GM20431 (cell line): ENCODE data around the gene DHCR7.
"Not testable (repeated sequence)": the region's sequence is repeated elsewhere in the genome, so short reads cannot be mapped to it uniquely, and the experiment has no call there.

Experiments used
- in situ Hi-C: fragments of 300-500 bp; cut with MseI, MboI; formaldehyde crosslinking; loops from one replicate; pipeline ENCODE4 v1.15.0; 2020; ENCODE audit warnings: low sequenced_read_pairs; ENCODE audit not compliant: unreplicated experiment

DHCR7 gene

DNA sequence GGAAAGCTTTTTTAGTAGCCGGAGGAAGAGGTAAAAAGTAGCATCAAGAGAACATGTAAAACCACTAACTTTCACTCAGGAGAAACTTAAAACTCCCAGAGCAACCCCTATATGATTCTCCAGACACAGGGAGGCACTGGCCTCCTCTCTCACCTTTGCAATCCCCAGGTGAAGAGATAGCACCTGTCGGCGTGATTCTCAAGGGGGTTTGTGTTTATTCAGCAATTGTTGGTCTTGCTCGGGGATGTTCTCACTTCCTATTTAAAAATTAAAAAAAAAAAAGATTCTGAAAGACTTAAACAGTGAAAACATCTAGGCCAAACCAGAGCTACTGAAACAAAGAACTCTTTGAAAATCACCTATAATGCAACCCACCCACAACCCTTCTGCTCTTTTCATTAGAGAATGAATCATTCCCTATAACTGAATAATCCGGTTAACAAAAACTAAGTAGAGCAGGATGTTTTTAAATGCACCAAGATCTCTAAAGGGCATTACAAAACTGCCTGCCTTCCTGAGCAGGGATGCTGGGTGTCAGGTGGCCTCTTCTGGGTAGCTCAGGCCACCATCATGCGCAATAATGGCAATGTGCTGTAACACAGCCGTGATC lies 24.9 kb downstream of the DHCR7 start:
- in situ Hi-C loops = no loop called here

DNA sequence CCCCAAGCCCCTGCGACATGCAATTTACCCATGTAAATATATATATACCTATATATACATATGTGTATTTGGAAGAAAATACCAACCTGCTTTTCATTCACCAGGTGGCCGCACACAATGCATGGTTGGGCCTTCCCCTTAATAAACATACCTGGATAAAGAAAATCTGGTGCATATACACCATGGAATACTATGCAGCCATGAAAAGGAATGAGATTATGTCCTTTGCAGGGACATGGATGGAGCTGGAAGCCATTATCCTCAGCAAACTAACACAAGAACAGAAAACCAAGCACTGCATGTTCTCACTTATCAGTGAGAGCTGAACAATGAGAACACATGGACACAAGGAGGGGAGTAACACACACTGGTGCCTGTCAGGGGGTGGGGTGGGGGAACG lies 25.9 kb downstream of the DHCR7 start:
- in situ Hi-C loops = not testable (repeated sequence)

DNA sequence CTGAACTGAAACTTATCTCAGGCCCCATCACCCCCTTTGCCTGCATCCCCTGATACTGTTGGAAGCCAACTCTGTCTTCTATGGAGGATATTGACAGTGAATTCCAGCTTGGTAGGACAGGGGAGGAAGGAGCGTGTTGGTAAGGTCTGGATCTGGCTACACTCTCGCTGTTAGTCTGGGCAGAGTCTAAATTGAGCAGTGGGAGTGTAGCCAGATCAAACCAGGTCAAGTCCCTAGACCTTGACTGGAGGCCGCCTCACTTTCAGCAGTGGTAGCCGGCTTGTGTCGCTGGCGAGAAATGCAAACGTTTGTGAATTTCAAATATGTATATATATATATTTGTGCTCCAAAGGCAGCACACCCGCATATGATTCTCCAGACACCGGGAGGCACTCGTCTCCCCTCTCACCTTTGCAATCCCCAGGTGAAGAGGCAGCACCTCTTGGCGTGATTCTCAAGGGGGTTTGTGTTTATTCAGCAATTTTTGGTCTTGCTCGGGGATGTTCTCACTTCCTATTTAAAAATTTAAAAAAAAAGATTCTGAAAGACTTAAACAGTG lies 26.7 kb downstream of the DHCR7 start:
- in situ Hi-C loops = no loop called here

DNA sequence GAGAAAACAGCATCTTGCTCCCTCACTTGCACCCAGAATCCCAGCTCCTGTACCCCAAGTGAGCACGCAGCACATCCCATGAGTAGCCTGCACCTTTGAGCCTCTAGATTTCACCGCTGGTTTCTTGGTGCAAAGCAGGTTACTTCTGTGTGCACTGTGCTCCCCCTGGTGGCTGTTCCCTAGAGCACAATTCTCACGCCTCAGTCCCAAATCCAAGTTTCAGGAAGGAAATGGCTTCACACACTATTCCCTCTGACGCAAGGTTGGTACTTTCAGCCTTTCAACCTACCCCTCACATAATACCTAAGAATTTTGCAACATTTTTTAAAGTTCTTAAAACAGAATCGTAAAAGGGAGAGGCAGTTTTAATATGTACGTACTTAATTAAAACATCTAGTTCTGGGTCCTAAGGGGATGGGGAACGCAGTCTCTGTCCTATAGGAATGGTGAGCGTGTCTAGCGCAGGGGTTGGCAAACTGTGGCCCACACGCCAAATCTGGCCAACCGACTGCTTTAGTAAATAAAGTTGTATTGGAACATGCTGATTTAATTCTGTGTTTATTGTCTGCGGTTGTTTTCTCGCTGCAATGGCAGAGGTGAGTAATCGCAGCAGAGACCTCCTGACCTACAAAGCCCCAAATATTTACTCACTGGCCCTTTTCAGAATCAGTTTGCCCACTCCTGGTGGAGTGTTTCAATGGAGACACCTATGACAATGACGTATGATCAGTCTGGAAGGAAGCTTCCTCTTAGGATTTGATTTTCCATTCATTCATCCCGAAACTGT lies 27.5 kb downstream of the DHCR7 start:
- in situ Hi-C loops = no loop called here

DNA sequence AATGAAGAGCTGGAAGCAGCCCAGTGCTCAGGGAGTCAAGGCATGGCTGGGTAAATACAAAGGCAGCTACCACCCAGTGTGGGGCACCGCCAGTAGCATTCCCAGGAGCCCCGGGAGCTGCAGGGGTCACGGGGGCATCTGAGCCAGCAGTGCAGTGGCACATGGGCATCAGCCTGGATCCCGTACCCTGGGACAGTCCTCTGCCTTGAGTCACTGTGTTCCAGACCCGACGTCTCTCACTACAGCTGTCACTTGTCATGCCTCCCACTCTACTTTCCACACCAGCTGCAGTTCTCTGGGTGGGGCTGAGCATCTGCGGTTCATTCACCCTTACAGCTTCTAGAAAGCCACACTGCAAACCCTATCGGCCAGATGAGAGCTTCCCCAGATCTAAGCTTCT lies 29.6 kb downstream of the DHCR7 start:
- in situ Hi-C loops = no loop called here

DNA sequence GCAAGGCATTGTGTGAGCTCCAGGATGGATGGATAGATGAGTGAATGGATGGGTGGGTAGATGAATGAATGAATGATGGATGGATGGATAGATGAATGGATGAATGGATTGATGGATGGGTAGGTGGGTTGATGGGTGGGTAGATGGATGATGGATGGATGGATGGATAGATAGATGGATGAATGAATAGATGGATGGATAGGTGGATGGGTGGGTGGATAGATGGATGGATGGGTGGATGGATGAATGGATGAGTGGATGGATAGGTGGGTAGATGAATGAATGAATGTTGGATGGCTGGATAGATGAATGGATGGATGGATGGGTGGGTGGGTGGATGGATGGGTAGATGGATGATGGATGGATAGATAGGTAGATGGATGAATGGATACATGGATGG lies 33.5 kb downstream of the DHCR7 start:
- in situ Hi-C loops = no loop called here

DNA sequence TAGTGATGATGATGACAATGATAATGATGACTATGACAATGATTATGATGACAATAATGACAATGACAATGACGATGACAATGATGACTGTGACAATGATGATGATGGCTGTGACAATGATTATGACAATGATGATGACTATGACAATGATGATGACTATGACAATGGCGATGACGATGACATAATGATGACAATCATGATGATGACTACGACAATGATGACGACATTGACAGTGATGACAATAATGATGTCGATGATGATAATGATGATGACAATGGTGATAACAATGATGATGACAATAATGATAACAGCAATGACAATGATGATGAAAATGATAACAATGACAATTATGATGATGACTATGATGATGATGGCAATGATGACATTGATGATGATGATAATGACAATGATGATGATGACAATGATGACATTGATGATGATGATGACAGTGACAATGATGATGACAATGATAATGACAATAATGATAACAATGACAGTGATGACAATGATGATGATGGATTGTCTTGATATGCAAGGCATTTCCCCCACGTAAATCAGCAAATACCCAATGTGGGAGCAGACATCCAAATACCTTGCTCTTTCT lies 37.7 kb downstream of the DHCR7 start:
- in situ Hi-C loops = no loop called here

DNA sequence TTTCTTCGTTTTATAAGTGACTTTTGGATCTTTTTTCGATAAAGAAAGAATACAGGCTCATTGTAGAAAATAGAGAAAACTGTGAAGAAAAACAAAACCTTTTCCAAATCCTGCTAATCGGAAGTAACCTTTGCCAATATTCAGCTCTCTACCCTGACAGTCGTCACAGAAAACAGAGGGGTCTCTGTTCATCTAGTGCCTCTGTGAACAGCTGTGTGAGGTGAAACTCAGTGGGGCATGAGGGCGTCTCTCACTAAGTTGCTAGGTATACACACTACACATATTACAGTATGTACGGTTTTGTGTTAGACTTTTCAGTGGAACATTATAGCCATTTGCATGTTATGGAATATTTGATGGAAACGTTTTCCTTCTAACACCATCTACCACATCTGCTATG lies 39.4 kb downstream of the DHCR7 start:
- in situ Hi-C loops = no loop called here

DNA sequence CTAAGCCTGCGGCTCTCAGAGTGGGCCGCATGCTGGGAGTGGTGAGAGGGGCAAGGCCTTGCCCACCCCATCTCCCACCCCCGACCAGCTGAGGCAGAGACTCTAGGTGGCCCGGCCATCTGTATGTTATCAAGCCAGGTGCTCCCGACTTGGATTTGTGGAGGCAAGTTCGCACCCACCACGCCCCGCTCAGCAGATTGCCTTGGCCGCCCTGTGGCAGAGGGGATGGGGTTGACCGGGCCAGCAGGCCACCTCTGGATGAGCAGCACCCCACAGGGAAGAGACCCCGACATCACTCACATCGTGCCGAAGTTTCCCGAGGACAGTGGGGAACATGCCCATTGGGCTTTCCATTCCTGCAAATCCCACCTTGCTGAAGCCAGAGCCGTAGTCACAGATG lies 40.8 kb downstream of the DHCR7 start:
- in situ Hi-C loops = no loop called here

DNA sequence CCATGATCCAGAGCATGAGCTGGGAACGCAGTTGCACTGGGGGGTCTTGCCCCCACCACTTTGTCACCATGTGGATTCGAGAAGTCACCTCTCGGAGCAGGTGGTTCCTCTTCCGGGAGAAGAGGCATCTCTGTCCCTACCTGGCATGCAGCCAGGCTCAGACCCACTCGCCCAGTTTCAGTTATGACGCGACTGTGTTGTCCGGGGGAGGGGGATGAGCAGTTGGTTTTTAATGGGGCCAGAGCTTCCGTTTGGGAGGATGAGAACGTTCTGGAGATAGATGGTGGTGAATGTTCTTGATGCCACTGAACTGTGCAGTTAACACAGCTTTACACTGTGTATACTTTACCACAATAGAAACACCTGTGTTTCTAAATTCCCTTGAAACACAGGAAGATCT lies 41.5 kb downstream of the DHCR7 start:
- in situ Hi-C loops = no loop called here

DNA sequence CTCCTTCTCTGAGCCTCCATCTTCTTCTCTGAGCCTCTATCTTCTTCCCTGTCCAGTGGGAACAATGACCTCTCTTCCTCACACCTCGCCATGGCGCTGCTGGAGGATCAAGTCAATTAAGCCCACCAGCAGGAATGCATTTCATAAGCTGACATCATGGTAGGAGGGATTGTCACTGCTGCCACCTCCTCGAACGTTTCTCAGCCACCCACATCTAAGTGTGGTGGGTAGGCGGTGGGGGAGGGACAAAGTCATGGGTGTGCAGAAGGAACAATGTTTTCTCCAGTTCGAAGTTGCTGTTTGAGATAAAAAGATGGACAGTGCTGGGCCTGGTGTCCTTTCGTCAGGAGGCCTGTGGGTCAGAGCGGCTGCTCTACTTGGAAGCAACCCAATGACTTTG lies 44.0 kb downstream of the DHCR7 start:
- in situ Hi-C loops = no loop called here

DNA sequence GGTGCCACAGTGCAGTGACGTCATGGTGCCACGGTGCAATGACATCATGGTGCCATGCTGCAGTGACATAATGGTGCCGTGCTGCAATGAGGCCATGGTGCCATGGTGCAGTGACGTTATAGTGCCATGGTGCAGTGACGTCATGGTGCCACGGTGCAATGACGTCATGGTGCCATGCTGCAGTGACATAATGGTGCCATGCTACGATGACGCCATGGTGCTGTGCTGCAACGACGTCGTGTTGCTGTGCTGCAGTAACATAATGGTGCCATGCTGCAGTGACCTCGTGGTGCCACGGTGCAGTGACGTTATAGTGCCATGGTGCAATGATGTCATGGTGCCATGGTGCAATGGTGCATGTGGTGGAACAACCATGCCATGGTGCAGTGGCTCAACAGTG lies 45.3 kb downstream of the DHCR7 start:
- in situ Hi-C loops = no loop called here

DNA sequence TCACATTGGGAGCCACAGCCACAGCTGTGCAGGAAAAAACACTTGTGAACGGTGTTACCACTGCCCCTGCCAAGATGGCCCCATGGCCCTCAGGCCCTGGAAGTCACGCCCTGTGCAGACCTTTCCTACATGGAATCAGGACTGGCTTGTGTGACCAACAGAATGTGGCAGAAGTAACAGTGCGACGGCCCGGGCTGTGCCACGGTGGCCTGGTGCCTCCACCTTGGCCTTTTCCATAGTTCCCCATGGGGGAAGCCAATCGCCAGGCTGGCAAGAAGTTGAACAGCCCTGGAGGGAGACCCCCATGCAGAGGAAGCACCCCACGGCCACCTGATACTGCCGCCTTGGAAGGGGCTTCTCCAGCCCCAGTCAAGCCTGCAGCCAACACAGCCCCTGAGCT lies 48.0 kb downstream of the DHCR7 start:
- in situ Hi-C loops = no loop called here

DNA sequence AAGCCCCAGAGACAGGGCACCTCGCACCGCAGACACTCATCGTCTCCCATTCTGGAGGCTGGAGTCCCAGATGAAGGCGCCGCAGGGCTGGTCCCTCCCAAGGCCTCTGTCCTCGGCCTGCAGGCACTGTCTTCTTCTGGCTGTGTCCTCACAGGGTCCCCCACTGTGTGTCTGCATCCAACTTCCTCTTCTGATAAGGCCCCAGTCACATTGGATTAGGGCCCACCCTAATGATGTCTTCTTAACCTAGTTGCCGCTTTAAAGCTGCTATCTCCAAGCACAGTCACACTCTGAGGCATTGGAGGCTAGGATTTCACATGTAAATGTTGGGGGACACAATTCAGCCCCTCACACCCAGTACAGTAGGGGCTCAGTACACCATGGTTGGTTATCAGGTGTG lies 48.9 kb downstream of the DHCR7 start:
- in situ Hi-C loops = no loop called here

DNA sequence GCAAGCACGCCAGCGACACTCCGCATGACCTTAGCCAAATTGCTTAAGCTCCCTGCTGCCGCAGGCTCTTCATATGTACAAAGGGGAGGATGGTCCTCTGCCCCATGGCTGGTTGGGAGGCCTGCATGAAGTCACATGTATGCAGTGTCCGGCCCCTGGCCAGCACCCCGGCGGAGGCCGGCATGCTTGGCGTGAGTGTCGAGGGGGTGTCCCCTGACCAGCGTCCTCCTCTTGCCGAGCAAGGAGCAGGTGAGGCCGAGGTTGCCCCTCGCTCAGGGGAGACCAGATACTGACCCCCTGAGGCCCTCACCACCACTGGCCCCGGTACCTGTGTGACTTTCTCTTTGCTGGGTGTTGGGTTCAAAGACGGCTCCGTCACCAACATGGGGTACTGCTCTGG lies 50.2 kb downstream of the DHCR7 start:
- in situ Hi-C loops = no loop called here

DNA sequence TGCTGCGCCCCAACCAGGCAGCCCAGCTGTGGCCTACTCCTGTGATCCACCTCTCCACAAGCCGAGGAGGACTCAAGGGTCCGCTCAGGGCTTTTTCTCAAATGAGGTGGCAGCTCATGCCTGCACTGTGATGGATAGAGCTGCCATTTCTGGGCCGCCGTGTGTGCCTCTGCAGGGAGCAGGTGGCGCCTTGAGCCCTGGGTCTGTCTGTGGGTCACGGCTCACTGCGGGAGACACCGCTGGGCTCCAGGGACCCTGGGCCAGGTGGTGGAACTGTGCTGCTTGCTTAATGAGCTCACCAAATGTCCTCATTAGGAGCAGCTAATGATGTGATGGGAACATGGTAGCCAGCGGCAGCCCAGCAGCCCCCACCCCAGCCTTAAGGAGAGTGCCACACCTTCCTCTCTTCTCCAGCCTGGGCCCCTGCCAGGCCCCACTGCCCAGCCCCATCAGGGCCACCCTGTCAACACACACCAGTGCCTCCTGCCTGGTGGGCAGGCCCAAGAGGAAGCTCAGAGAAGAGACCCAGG lies 50.8 kb downstream of the DHCR7 start:
- in situ Hi-C loops = no loop called here

DNA sequence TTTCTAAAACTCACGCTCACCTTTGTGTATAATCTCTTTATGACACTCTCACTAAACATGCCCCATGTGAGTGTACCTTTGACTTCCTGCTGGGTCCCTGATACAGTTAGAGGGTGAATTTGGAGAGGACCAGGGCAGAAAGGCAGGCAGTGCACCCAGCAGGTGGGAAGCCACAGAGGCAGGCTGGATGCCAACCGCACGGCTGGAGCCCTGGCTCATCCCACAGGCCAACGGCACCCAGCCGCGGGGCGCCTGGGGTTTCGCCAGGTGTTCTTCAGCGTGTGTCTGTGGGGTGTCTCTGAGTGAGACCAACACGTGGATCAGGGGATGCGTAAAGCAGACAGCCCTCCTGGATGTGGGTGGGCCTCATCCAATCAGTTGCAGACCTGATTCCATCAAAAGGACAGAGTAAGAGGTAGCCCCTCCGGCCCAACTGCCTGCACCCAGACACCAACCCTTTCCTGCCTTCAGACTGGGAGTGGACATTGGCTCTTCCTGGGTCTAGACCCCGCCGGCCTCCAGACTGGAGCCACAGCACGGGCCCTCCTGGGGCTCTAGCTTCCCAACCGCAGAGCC lies 51.6 kb downstream of the DHCR7 start:
- in situ Hi-C loops = no loop called here

DNA sequence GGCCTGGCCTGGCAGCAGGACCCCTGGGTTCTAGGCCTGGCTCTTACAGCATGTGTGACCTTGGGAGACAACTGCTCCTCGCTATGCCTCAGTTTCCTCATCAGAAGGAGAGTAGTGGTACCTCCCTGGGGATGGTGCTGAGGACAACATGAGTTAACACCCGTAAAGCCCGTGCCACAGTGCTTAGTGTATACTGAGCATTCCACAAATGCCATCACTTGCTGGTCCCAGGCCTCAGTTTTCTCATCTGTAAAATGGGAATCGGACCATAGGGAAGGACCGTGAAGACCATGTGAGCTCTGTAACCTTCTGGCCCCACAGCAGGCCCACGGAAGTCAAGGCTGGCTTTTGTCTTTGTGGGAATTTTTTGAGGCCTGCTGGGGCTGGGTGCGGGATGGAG lies 52.4 kb downstream of the DHCR7 start:
- in situ Hi-C loops = no loop called here

DNA sequence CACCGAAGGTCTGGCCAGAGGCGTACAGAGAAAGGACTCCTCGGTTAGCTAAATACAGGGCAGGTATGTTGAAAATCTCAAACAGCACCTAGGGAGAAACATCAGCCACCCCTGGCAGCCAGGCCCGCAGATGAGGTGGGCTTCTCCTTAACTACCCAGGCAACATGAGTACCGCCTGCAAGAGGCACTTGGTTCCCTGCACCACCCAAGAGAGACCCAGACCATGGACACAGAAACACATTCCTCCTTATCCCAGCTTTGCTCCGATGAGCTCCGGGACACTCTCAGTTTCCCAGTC lies 53.0 kb downstream of the DHCR7 start:
- in situ Hi-C loops = no loop called here

DNA sequence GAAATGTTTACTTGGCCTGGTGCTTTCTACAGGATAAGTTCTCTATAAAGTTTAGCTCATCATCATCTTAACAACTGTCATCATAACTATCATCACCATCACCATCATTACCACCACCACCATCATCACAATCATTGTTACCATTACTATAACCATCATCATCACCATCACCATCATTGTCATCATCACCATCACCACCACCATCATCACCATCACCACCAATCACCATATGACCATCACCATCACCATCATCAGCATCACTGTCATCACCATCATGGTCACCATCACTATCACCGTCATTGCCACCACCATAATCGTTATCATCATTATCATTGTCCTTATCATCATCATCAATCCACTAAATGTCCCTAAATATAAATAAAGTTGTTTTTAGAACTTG lies 54.9 kb downstream of the DHCR7 start:
- in situ Hi-C loops = no loop called here

DNA sequence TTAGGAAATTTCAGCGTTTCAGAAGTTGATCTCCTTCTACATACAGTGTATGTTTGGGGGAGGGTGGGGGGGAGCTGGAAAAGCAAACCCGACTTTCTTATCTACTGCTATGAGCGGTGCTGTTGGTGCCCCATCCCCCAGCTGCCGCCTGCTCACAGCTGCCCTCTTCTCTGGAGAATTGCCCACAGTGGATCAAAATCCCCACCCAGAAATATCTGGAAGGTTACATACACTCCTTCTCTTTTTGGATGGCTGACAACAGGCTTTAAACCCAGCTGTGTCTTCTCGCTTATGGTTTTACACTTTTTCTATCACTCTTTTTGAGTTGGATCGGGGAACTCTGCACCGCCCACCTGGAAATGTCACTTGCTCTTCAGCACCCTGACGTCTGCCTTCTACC lies 56.4 kb downstream of the DHCR7 start:
- in situ Hi-C loops = no loop called here
